Body of pancreas (tissue), 4 donors: ENCODE data around the gene ETFA. TPM values are rescaled to one million over a fixed set of nuclear protein-coding genes. Genes with fewer than 3 reads are reported as not detected.

Experiments
- ATAC-seq: fragments of 150-250 bp; one replicate; pipeline ENCODE4 v1.9.1; 2016
- DNase-seq, 4 donors: peaks; one replicate each; pipeline ENCODE4 v3.0.0-alpha.2; 2019
- H3K27ac ChIP-seq, 4 donors: fragments of 200-600 bp; sonication (generic); 1 replicate in 3 of 4; 2 replicates in 1 of 4; pipeline versions ENCODE4 v1.5.1 to v1.6.1; 2016 to 2019; ENCODE audit warnings: mild to moderate bottlenecking in 1 of 4, mixed read lengths in 1 of 4, moderate library complexity in 1 of 4
- H3K27me3 ChIP-seq, 2 donors: fragments of 200-600 bp; sonication (generic); one replicate each; pipeline ENCODE4 v1.6.0; 2016; ENCODE audit warnings: mild to moderate bottlenecking in 1 of 2
- H3K36me3 ChIP-seq, 2 donors: fragments of 200-600 bp; sonication (generic); replicated peaks in 1 of 2; 2 replicates each; pipeline ENCODE4 v1.5.1; 2016; ENCODE audit warnings: low read depth in 2 of 2; ENCODE audit not compliant: insufficient read depth in 1 of 2
- H3K4me1 ChIP-seq: fragments of 200-600 bp; sonication (generic); one replicate; pipeline ENCODE4 v1.6.0; 2016
- H3K4me3 ChIP-seq, 2 donors: fragments of 200-600 bp; sonication (generic); 1 replicate in 1 of 2; 2 replicates in 1 of 2; pipeline ENCODE4 v1.5.1; 2016 to 2019
- H3K9me3 ChIP-seq, 3 donors: fragments of 200-600 bp; sonication (generic); 1 replicate in 2 of 3; 2 replicates in 1 of 3; pipeline ENCODE4 v1.5.1; 2016
- CTCF ChIP-seq, 7 experiments: fragments of 450-650 bp in 4 of 7; fragments of 200-600 bp in 3 of 7; sonication (generic) in 3 of 7; IDR thresholded peaks; one replicate each; pipeline ENCODE4 v1.5.1; 2016 to 2019; ENCODE audit warnings: antibody characterized with exemption in 7 of 7
- POLR2A ChIP-seq, 3 donors: fragments of 450-650 bp; IDR thresholded peaks; one replicate each; pipeline ENCODE4 v1.6.1; 2016; ENCODE audit warnings: antibody characterized with exemption in 3 of 3, mild to moderate bottlenecking in 2 of 3
- WGBS, 2 donors: methylation state at CpG; one replicate each; pipeline ENCODE4 v1.1.5; 2017; 5-methylcytosine and 5-hydroxymethylcytosine counted together
- intact Hi-C: fragments of 100-400 bp; cut with DNase I; formaldehyde crosslinking; loops from one replicate; pipeline ENCODE4 v1.15.1; 2023
- total RNA-seq, 2 donors: library from RNA; depleted of rRNA; stranded (reverse); fragments of >200 nt; gene quantifications; one replicate each; pipeline ENCODE4 v1.1.0, GENCODE V29; 2016

ETFA gene
- total RNA-seq, 2 donors from 2014 or later, result 38.6 to 62.8 TPM

- ATAC-seq, result no peak
- TF ChIP-seq POLR2A (IDR thresholded peaks at IDR 0.05) (no peak), CTCF (IDR thresholded peaks at IDR 0.05) (no peak)
- no peak overlapping the region for H3K4me3 ChIP-seq
- 40 to 61% methylated on average over 12 to 16 of the region's 16 CpGs for WGBS, 2 donors
- no peaks in the 10 kb centered on the region for H3K9me3 ChIP-seq
- peaks cover 56% of the 10 kb centered on the region for H3K4me1 ChIP-seq
- intact Hi-C loops, result no loop called here
- DNase-seq, result no peak
- peaks cover 9 to 80% of the 10 kb centered on the region in 2 donors for H3K27me3 ChIP-seq
- no peaks in the 10 kb centered on the region for H3K36me3 ChIP-seq
- no peak overlapping the region for H3K27ac ChIP-seq
Measured at GRCh38 chr15:76343313-76343996, 32.2 kb upstream of the ETFA start.

- TF ChIP-seq POLR2A (IDR thresholded peaks at IDR 0.05) (no peak), CTCF (IDR thresholded peaks at IDR 0.05) (no peak)
- H3K9me3 ChIP-seq, result no peaks in the 10 kb centered on the region
- H3K4me1 ChIP-seq, result peaks cover 64% of the 10 kb centered on the region
- intact Hi-C loops, result no loop called here
- H3K4me3 ChIP-seq, result no peak overlapping the region
- ATAC-seq (no peak), DNase-seq (no peak)
- no peak overlapping the region for H3K27ac ChIP-seq
- H3K27me3 ChIP-seq, result peaks cover 12 to 88% of the 10 kb centered on the region in 2 donors
- H3K36me3 ChIP-seq, result no peaks in the 10 kb centered on the region
- 14 to 42% methylated on average over 8 to 84 of the region's 87 CpGs for WGBS, 2 donors
Measured at GRCh38 chr15:76342382-76343201, 31.3 kb upstream of the ETFA start.

GRCh38 chr15:76342058-76342381 lies 30.8 kb upstream of the ETFA start:
- 9 to 11% methylated on average over 20 of the region's 20 CpGs for WGBS, 2 donors
- no peak for ATAC-seq
- no peak overlapping the region for H3K4me3 ChIP-seq

GRCh38 chr15:76341366-76342057 lies 30.2 kb upstream of the ETFA start:
- 3 to 11% methylated on average over 27 to 42 of the region's 42 CpGs for WGBS, 2 donors
- DNase-seq (peak; percentile 6 to 42 (median 26)), ATAC-seq (no peak)
- intact Hi-C loops, result no loop called here
- TF ChIP-seq POLR2A (IDR thresholded peaks at IDR 0.05) (no peak), CTCF (IDR thresholded peaks at IDR 0.05) (no peak)
- Histone ChIP-seq H3K27ac (no peak overlapping the region), H3K27me3 (peaks cover 12 to 88% of the 10 kb centered on the region in 2 donors), H3K4me1 (peaks cover 66% of the 10 kb centered on the region), H3K4me3 (no peak overlapping the region), H3K36me3 (no peaks in the 10 kb centered on the region), H3K9me3 (no peaks in the 10 kb centered on the region)

More at GRCh38 chr15:76342058-76342381, 30.8 kb upstream of the ETFA start:
- Histone ChIP-seq H3K36me3 (no peaks in the 10 kb centered on the region), H3K9me3 (no peaks in the 10 kb centered on the region), H3K27ac (no peak overlapping the region), H3K27me3 (peaks cover 12 to 88% of the 10 kb centered on the region in 2 donors), H3K4me1 (peaks cover 66% of the 10 kb centered on the region)
- no peak for DNase-seq
- TF ChIP-seq POLR2A (IDR thresholded peaks at IDR 0.05) (no peak), CTCF (IDR thresholded peaks at IDR 0.05) (no peak)
- intact Hi-C loops, result no loop called here
